A673 (cell line): Measurements from ENCODE around the gene TTLL5. TPM values are rescaled to one million over a fixed set of nuclear protein-coding genes. Genes with fewer than 3 reads are reported as not detected.

Experiments used
- BruUV-seq: library from RNA; stranded (reverse); fragments of 400-500 nt; replicated peaks from 2 replicates; lab custom pipeline; 2021; lab: Mats Ljungman, UMichigan
- CTCF ChIA-PET: fragments of 300-600 bp; sonication (Branson Sonifier 250); formaldehyde crosslinking; loops from one replicate; lab custom pipeline; 2022; ENCODE audit warnings: antibody characterized with exemption; lab: Charles Lee
- POLR2A ChIA-PET: fragments of 300-600 bp; sonication (Branson Sonifier 250); formaldehyde crosslinking; loops from one replicate; lab custom pipeline; 2022; ENCODE audit warnings: antibody characterized with exemption; ENCODE audit not compliant: low non-redundant PET; lab: Charles Lee
- DNase-seq: peaks from one replicate; pipeline ENCODE4 v3.0.0-alpha.2; 2015; ENCODE audit warnings: low spot score
- H3K27ac ChIP-seq: fragments of 200-600 bp; sonication (generic); 2 replicates; pipeline ENCODE4 v1.5.1; 2016; ENCODE audit warnings: mixed run types, low read depth, mild to moderate bottlenecking, mixed read lengths, antibody characterized with exemption, low read length; ENCODE audit not compliant: poor library complexity, severe bottlenecking
- H3K27me3 ChIP-seq: fragments of 200-600 bp; sonication (generic); replicated peaks from 2 replicates; pipeline ENCODE4 v1.6.1; 2017; ENCODE audit warnings: mixed run types, low read depth, mild to moderate bottlenecking, mixed read lengths, antibody characterized with exemption, low read length; ENCODE audit not compliant: insufficient read depth, poor library complexity
- H3K36me3 ChIP-seq: fragments of 200-600 bp; sonication (generic); 2 replicates; pipeline ENCODE4 v1.6.1; 2016; ENCODE audit warnings: mixed run types, mild to moderate bottlenecking, mixed read lengths, antibody characterized with exemption, low read length; ENCODE audit not compliant: insufficient read depth, poor library complexity, severe bottlenecking
- H3K4me1 ChIP-seq: fragments of 200-600 bp; sonication (generic); 2 replicates; pipeline ENCODE4 v1.6.1; 2017; ENCODE audit warnings: mixed run types, mild to moderate bottlenecking, mixed read lengths, antibody characterized with exemption, low read length; ENCODE audit not compliant: insufficient read depth, poor library complexity, severe bottlenecking
- H3K4me3 ChIP-seq: fragments of 200-600 bp; sonication (generic); 2 replicates; pipeline ENCODE4 v1.5.1; 2016; ENCODE audit warnings: low read depth, mixed run types, mild to moderate bottlenecking, mixed read lengths, low read length; ENCODE audit not compliant: poor library complexity, severe bottlenecking
- H3K9me3 ChIP-seq: fragments of 200-600 bp; sonication (generic); 2 replicates; pipeline ENCODE4 v1.6.1; 2016; ENCODE audit warnings: mixed run types, low read depth, mild to moderate bottlenecking, mixed read lengths, antibody characterized with exemption, low read length; ENCODE audit not compliant: poor library complexity, severe bottlenecking
- CTCF ChIP-seq: fragments of 300-800, 200-600 bp; sonication (generic); conservative IDR thresholded peaks from 2 replicates; pipeline ENCODE4 v1.5.1; 2017; ENCODE audit warnings: low read depth, mild to moderate bottlenecking, antibody characterized with exemption, low read length, moderate library complexity, mixed read lengths
- EZH2 ChIP-seq: fragments of 200-600 bp; sonication (generic); IDR thresholded peaks from 2 replicates; pipeline ENCODE4 v1.6.1; 2017; ENCODE audit warnings: borderline replicate concordance, low read depth, mild to moderate bottlenecking, mixed read lengths, antibody characterized with exemption, low read length; ENCODE audit not compliant: poor library complexity, severe bottlenecking
- intact Hi-C: fragments of 100-400 bp; cut with micrococcal nuclease; formaldehyde crosslinking; loops from one replicate; pipeline ENCODE4 v1.10.0; 2022; ENCODE audit not compliant: unreplicated experiment
- total RNA-seq: library from RNA; stranded (reverse); gene quantifications from 2 replicates; pipeline ENCODE4 v1.2.3, GENCODE V29; 2021

TTLL5 gene
- total RNA-seq, 1 experiment from 2014 or later, result 56.7 TPM

GRCh38 chr14:75636100-75636692 lies 24.9 kb upstream of the TTLL5 start:
- Histone ChIP-seq H3K27me3 (no peaks in the 10 kb centered on the region), H3K4me1 (no peaks in the 10 kb centered on the region), H3K4me3 (no peak overlapping the region), H3K36me3 (no peaks in the 10 kb centered on the region), H3K27ac (no peak overlapping the region), H3K9me3 (no peaks in the 10 kb centered on the region)
- ChIA-PET CTCF (no interaction called here), POLR2A (no interaction called here)
- no TSS peak for BruUV-seq
- no peak for TF ChIP-seq EZH2
- TF ChIP-seq CTCF, result no peak
- intact Hi-C loops, result no loop called here
- no peak for DNase-seq

GRCh38 chr14:75640876-75641275 lies 20.2 kb upstream of the TTLL5 start:
- Histone ChIP-seq H3K27ac (no peak overlapping the region), H3K4me1 (no peaks in the 10 kb centered on the region), H3K36me3 (no peaks in the 10 kb centered on the region), H3K27me3 (no peaks in the 10 kb centered on the region), H3K9me3 (no peaks in the 10 kb centered on the region), H3K4me3 (no peak overlapping the region)
- TF ChIP-seq CTCF (no peak), EZH2 (no peak)
- intact Hi-C loops, result no loop called here
- no peak for DNase-seq
- CTCF ChIA-PET, result no interaction called here
- no TSS peak for BruUV-seq
- POLR2A ChIA-PET, result no interaction called here

- Histone ChIP-seq H3K27me3 (no peaks in the 10 kb centered on the region), H3K4me3 (no peak overlapping the region), H3K9me3 (no peaks in the 10 kb centered on the region), H3K4me1 (no peaks in the 10 kb centered on the region), H3K36me3 (peaks cover under 1% of the 10 kb centered on the region), H3K27ac (no peak overlapping the region)
- ChIA-PET POLR2A (interaction anchor here (0.6 kb wide), 2 partner anchors 13 to 44 kb away, joined by 3 to 16 read pairs; no protein-coding TSS in a partner anchor), CTCF (no interaction called here)
- BruUV-seq, result no TSS peak
- no peak for DNase-seq
- intact Hi-C loops, result no loop called here
- TF ChIP-seq EZH2, result no peak
- no peak for TF ChIP-seq CTCF
Measured at GRCh38 chr14:75643985-75644384, 17.1 kb upstream of the TTLL5 start.
